Left ventricle myocardium inferior (tissue), 1 donor: ENCODE data around the gene EVI5. TPM values are rescaled to one million over a fixed set of nuclear protein-coding genes. Genes with fewer than 3 reads are reported as not detected.

Source experiments
- DNase-seq: peaks from one replicate; pipeline ENCODE4 v3.0.0-alpha.2; 2020
- H3K27ac ChIP-seq: fragments of 200-600 bp; replicated peaks from 2 replicates; pipeline ENCODE4 v1.8.0; 2021
- H3K27me3 ChIP-seq: fragments of 200-600 bp; 2 replicates; pipeline ENCODE4 v1.8.0; 2021; ENCODE audit warnings: low read depth
- H3K36me3 ChIP-seq: fragments of 200-600 bp; 2 replicates; pipeline ENCODE4 v1.8.0; 2021
- H3K4me1 ChIP-seq: fragments of 200-600 bp; 2 replicates; pipeline ENCODE4 v1.8.0; 2021
- H3K4me3 ChIP-seq: fragments of 200-600 bp; 2 replicates; pipeline ENCODE4 v1.8.0; 2021; ENCODE audit warnings: mild to moderate bottlenecking, moderate library complexity
- H3K9me3 ChIP-seq: fragments of 200-600 bp; replicated peaks from 2 replicates; pipeline ENCODE4 v1.8.0; 2021
- CTCF ChIP-seq: fragments of 200-600 bp; IDR thresholded peaks from 2 replicates; pipeline ENCODE4 v1.8.0; 2021; ENCODE audit warnings: antibody characterized with exemption, mild to moderate bottlenecking, borderline replicate concordance
- intact Hi-C: fragments of 100-400 bp; cut with micrococcal nuclease; formaldehyde crosslinking; loops from one replicate; pipeline ENCODE4 v1.11.0; 2022
- total RNA-seq: library from RNA; stranded (reverse); fragmentation: NEBNext Ultra II Directional; extraction: Animal tissue kit (Norgen Biotek cat#: 25700); gene quantifications from one replicate; pipeline ENCODE4 v1.2.1, GENCODE V29; 2021
- donor health status: DM: no; HTN: yes; CAD: no; lungs with severe emphysema.

EVI5 gene
- total RNA-seq, 1 donor from 2014 or later, result 30.4 TPM

- Histone ChIP-seq H3K4me1 (peaks cover 3% of the 10 kb centered on the region), H3K36me3 (no peaks in the 10 kb centered on the region), H3K4me3 (no peak overlapping the region), H3K9me3 (no peaks in the 10 kb centered on the region), H3K27me3 (no peaks in the 10 kb centered on the region), H3K27ac (no peak overlapping the region)
- DNase-seq, result no peak
- intact Hi-C loops, result loop anchor here (5.0 kb wide), 1 partner anchor 71 kb away; no protein-coding TSS in a partner anchor
- TF ChIP-seq CTCF, result peak; percentile 77
These were observed 33.3 kb upstream of the EVI5 start for GRCh38 chr1:92817986-92818764.

GRCh38 chr1:92817137-92817697 is 32.3 kb upstream of the EVI5 start:
- H3K4me1 ChIP-seq, result no peaks in the 10 kb centered on the region
- H3K4me3 ChIP-seq, result no peak overlapping the region
- H3K27ac ChIP-seq, result no peak overlapping the region
- no peaks in the 10 kb centered on the region for H3K27me3 ChIP-seq
- intact Hi-C loops, result loop anchor here (5.0 kb wide), 1 partner anchor 70 kb away; no protein-coding TSS in a partner anchor
- DNase-seq, result no peak
- H3K9me3 ChIP-seq, result peaks cover 8% of the 10 kb centered on the region
- TF ChIP-seq CTCF, result no peak
- no peaks in the 10 kb centered on the region for H3K36me3 ChIP-seq

GRCh38 chr1:92816732-92817131 is 31.8 kb upstream of the EVI5 start:
- no peak for DNase-seq
- no peak for TF ChIP-seq CTCF
- intact Hi-C loops, result loop anchor here (5.0 kb wide), 1 partner anchor 69 kb away; no protein-coding TSS in a partner anchor

GRCh38 chr1:92808381-92808780 is 23.5 kb upstream of the EVI5 start:
- intact Hi-C loops, result no loop called here
- H3K36me3 ChIP-seq, result no peaks in the 10 kb centered on the region
- peaks cover 8% of the 10 kb centered on the region for H3K9me3 ChIP-seq
- peaks cover 12% of the 10 kb centered on the region for H3K4me1 ChIP-seq
- no peak for DNase-seq
- H3K27me3 ChIP-seq, result no peaks in the 10 kb centered on the region
- no peak overlapping the region for H3K4me3 ChIP-seq
- no peak overlapping the region for H3K27ac ChIP-seq
- TF ChIP-seq CTCF, result no peak

More at GRCh38 chr1:92816732-92817131, 31.8 kb upstream of the EVI5 start:
- no peaks in the 10 kb centered on the region for H3K4me1 ChIP-seq
- H3K4me3 ChIP-seq, result no peak overlapping the region
- no peaks in the 10 kb centered on the region for H3K27me3 ChIP-seq
- peaks cover 8% of the 10 kb centered on the region for H3K9me3 ChIP-seq
- H3K36me3 ChIP-seq, result no peaks in the 10 kb centered on the region
- no peak overlapping the region for H3K27ac ChIP-seq

- intact Hi-C loops, result no loop called here
- peak overlapping the region; percentile 79 for H3K27ac ChIP-seq
- TF ChIP-seq CTCF, result no peak
These were observed 20.3 kb upstream of the EVI5 start for GRCh38 chr1:92805216-92805615.

More at GRCh38 chr1:92805216-92805615, 20.3 kb upstream of the EVI5 start:
- DNase-seq, result no peak
- peaks cover 12% of the 10 kb centered on the region for H3K4me1 ChIP-seq
- no peaks in the 10 kb centered on the region for H3K36me3 ChIP-seq
- no peak overlapping the region for H3K4me3 ChIP-seq
- H3K9me3 ChIP-seq, result no peaks in the 10 kb centered on the region
- H3K27me3 ChIP-seq, result no peaks in the 10 kb centered on the region
